DOHH2 (cell line): ENCODE results near the gene RBMS3.

Experiments
- CTCF ChIP-seq: fragments of 200-600 bp; sonication (generic); IDR thresholded peaks from one replicate; pipeline ENCODE4 v1.5.1; 2014; ENCODE audit warnings: antibody characterized with exemption, mild to moderate bottlenecking, low read depth, low read length; ENCODE audit not compliant: poor library complexity, severe bottlenecking
- EZH2phosphoT487 ChIP-seq: fragments of 200-600 bp; sonication (generic); IDR thresholded peaks from 2 replicates; pipeline ENCODE4 v1.6.1; 2017; ENCODE audit warnings: borderline replicate concordance, mild to moderate bottlenecking, antibody characterized with exemption, low read length, moderate library complexity, mixed read lengths

- TF ChIP-seq CTCF (no peak), EZH2phosphoT487 (no peak)
Observed at GRCh38 chr3:29281344-29282241, 722 bp downstream of the RBMS3 start.
